ENCODE measurements around the gene KRTAP2-3. TPM values are rescaled to one million over a fixed set of nuclear protein-coding genes. Genes with fewer than 3 reads are reported as not detected.

The KRTAP2-3 gene
- total RNA-seq, 1 experiment from 2014 or later, result 6.3 TPM

GRCh38 chr17:41098481-41098880 lies 38.6 kb upstream of the KRTAP2-3 start (continued):
- no peak for TF ChIP-seq CTCF (IDR thresholded peaks at IDR 0.05 in 2 of 3, conservative IDR thresholded peaks at IDR 0.05 in 1 of 3; ENCODE audit: borderline replicate concordance in 1 of 3, insufficient read depth in 1 of 3, low read depth in 2 of 3, low read length in 2 of 3)
- TF ChIP-seq EGR1 (IDR thresholded peaks at IDR 0.05; ENCODE audit: low read depth), result no peak
- no peak for TF ChIP-seq EZH2 (IDR thresholded peaks at IDR 0.05)

GRCh38 chr17:41098042-41098441 lies 38.1 kb upstream of the KRTAP2-3 start, which contains the start of gene KRTAP4-8:
Gene KRTAP4-8, minus strand, starts transcription at chr17:41098142. Its CDS starts 58 bp downstream, at chr17:41098084.
- no peak within 1 kb of the TSS for H3K9ac ChIP-seq (ENCODE audit: low read length)
- H3K4me3 ChIP-seq (replicated peaks in 1 of 2; ENCODE audit: low read depth in 1 of 2, low read length in 2 of 2), result no peak within 1 kb of the TSS
- TF ChIP-seq CEBPB (IDR thresholded peaks at IDR 0.05; ENCODE audit: low read depth), result no peak
- no peak for TF ChIP-seq ZFX (IDR thresholded peaks at IDR 0.05)
- no peak for TF ChIP-seq JUND (IDR thresholded peaks at IDR 0.05)
- TF ChIP-seq ZBTB33 (IDR thresholded peaks at IDR 0.05; ENCODE audit: extremely low read depth, insufficient replicate concordance, low read length), result no peak
- no peak for TF ChIP-seq EGR1 (IDR thresholded peaks at IDR 0.05; ENCODE audit: low read depth)
- no peak for TF ChIP-seq EZH2phosphoT487 (IDR thresholded peaks at IDR 0.05; ENCODE audit: borderline replicate concordance)
- TF ChIP-seq EZH2 (IDR thresholded peaks at IDR 0.05), result no peak
- TF ChIP-seq SIN3A (IDR thresholded peaks at IDR 0.05; ENCODE audit: low read depth), result no peak
- TF ChIP-seq CTCF (IDR thresholded peaks at IDR 0.05 in 2 of 3, conservative IDR thresholded peaks at IDR 0.05 in 1 of 3; ENCODE audit: borderline replicate concordance in 1 of 3, insufficient read depth in 1 of 3, low read depth in 2 of 3, low read length in 2 of 3), result no peak
- no peak for TF ChIP-seq FOSL1 (IDR thresholded peaks at IDR 0.05; ENCODE audit: low read depth)
- TF ChIP-seq RAD21 (IDR thresholded peaks at IDR 0.05; ENCODE audit: low read depth), result no peak
- no peak for TF ChIP-seq CBX3 (IDR thresholded peaks at IDR 0.05; ENCODE audit: low read depth)
- no peak for TF ChIP-seq ZNF274 (IDR thresholded peaks at IDR 0.05; ENCODE audit: low read depth, low read length)
- TF ChIP-seq ELF1 (IDR thresholded peaks at IDR 0.05; ENCODE audit: borderline replicate concordance, low read depth), result no peak
- no peak for TF ChIP-seq TCF7L2 (IDR thresholded peaks at IDR 0.05; ENCODE audit: borderline replicate concordance, extremely low read depth, insufficient read depth, insufficient read length)
- TF ChIP-seq MAX (IDR thresholded peaks at IDR 0.05), result no peak
- H4K20me1 ChIP-seq (ENCODE audit: insufficient read depth), result no peaks in the 10 kb centered on the region
- no TSS peak for BruUV-seq (replicated peaks)
- peaks cover 0 to 22% of the 10 kb centered on the region in 2 experiments; a peak in 2 of 4 replicates for H3K4me1 ChIP-seq (ENCODE audit: control insufficient read depth in 1 of 2, insufficient read depth in 2 of 2, low read length in 2 of 2)
- DNase-seq (ENCODE audit: low read depth, low spot score) (no peak), ATAC-seq (no peak)
- intact Hi-C loops (cut with micrococcal nuclease), result no loop called here
- no peak within 1 kb of the TSS for H2AFZ ChIP-seq (ENCODE audit: low read depth, low read length, poor library complexity, severe bottlenecking)
- no peak within 1 kb of the TSS for H3K4me2 ChIP-seq (ENCODE audit: low read length)
- RAD21 ChIA-PET (ENCODE audit: low non-redundant PET in 1 of 2, low total read pairs in 2 of 2, uncharacterized antibody in 2 of 2, unreplicated experiment in 2 of 2), result interaction anchor here in 1 of 2 experiments (0.6 kb wide), 1 partner anchor 10 kb away, joined by 3 read pairs; no protein-coding TSS in a partner anchor
- POLR2A ChIA-PET, result no interaction called here
- H3K9me2 ChIP-seq (ENCODE audit: insufficient read depth), result no peaks in the 10 kb centered on the region
- H3K9me3 ChIP-seq (ENCODE audit: control insufficient read depth in 1 of 2, insufficient read depth in 1 of 2, low read depth in 1 of 2, low read length in 2 of 2), result peaks cover 0 to 5% of the 10 kb centered on the region in 2 experiments; a peak in 1 of 4 replicates
- CTCF ChIA-PET, result no interaction called here
- H3K79me2 ChIP-seq (ENCODE audit: insufficient read depth, low read length), result no peaks in the 10 kb centered on the region
- no peaks in the 10 kb centered on the region for H3K27me3 ChIP-seq (ENCODE audit: insufficient read depth, low read length)
- no peak within 1 kb of the TSS for H3K27ac ChIP-seq (ENCODE audit: low read depth, low read length)
- H3K36me3 ChIP-seq (ENCODE audit: control insufficient read depth in 1 of 2, insufficient read depth in 2 of 2, low read length in 2 of 2), result peaks cover 0 to 4% of the 10 kb centered on the region in 2 experiments; a peak in 1 of 4 replicates

Data from HCT116 (cell line).